HepG2 (cell line): ENCODE measurements around the gene RIPOR1. TPM values are rescaled to one million over a fixed set of nuclear protein-coding genes. Genes with fewer than 3 reads are reported as not detected.

Source experiments
- ATAC-seq: fragments of 200-7000 bp; cut with Tn5 transposase; 3 replicates; pipeline ENCODE4 v1.9.1; 2020; ENCODE audit warnings: mild to moderate bottlenecking, moderate library complexity
- BruUV-seq: library from RNA; stranded (reverse); fragments of 400-500 nt; replicated peaks from 2 replicates; lab custom pipeline; 2021; lab: Mats Ljungman, UMichigan
- CTCF ChIA-PET: fragments of 300-600 bp; formaldehyde crosslinking; extraction: SDS; loops from one replicate; lab custom pipeline; 2021; ENCODE audit warnings: low total read pairs, inconsistent platforms, low intra/inter-chr PET ratio; lab: Yijun Ruan, JAX
- POLR2A ChIA-PET: fragments of 350-600 bp; sonication (Branson Sonifier 250); formaldehyde crosslinking; loops from one replicate; lab custom pipeline; 2020; ENCODE audit warnings: antibody characterized with exemption, inconsistent platforms; lab: Yijun Ruan, JAX
- DNase-seq: peaks from one replicate; pipeline ENCODE4 v3.0.0-alpha.2; 2015; ENCODE audit warnings: low spot score
- FAIRE-seq: peaks from 3 replicates; lab custom pipeline; 2011; peaks lifted over from hg19 to GRCh38; lab: Jason Lieb, UNC
- H2AFZ ChIP-seq: one replicate; pipeline ENCODE4 v1.6.1; 2011; ENCODE audit warnings: low read length, inconsistent platforms
- H3K27ac ChIP-seq: fragments of 300-600 bp; 3 replicates; pipeline ENCODE4 v1.8.0; 2011; ENCODE audit warnings: mixed run types, mild to moderate bottlenecking, mixed read lengths, low read length, inconsistent platforms; ENCODE audit not compliant: insufficient read depth; ENCODE audit errors: extremely low read length
- H3K27me3 ChIP-seq, 2 experiments: fragments of 200-600 bp in 1 of 2; 2 replicates in 1 of 2; 3 replicates in 1 of 2; pipeline versions ENCODE4 v1.6.0 to v1.8.0; 2011; ENCODE audit warnings: low read length in 2 of 2, mild to moderate bottlenecking in 2 of 2, moderate library complexity in 2 of 2, inconsistent platforms in 1 of 2; ENCODE audit not compliant: insufficient read depth in 2 of 2, control insufficient read depth in 1 of 2
- H3K36me3 ChIP-seq, 2 experiments: fragments of 200-600 bp in 1 of 2; replicated peaks in 1 of 2; 2 replicates in 1 of 2; 3 replicates in 1 of 2; pipeline versions ENCODE4 v1.5.1 to v1.8.0; 2011; ENCODE audit warnings: low read length in 2 of 2, inconsistent platforms in 1 of 2; ENCODE audit not compliant: insufficient read depth in 2 of 2, control insufficient read depth in 1 of 2
- H3K4me1 ChIP-seq: 2 replicates; pipeline ENCODE4 v1.5.1; 2012; ENCODE audit warnings: low read length, inconsistent platforms; ENCODE audit not compliant: insufficient read depth
- H3K4me2 ChIP-seq: 2 replicates; pipeline ENCODE4 v1.6.0; 2011; ENCODE audit warnings: low read depth, low read length, inconsistent platforms
- H3K4me3 ChIP-seq, 3 experiments: fragments of 200-600 bp in 1 of 3; sonication (generic), shearing (Covaris generic) in 1 of 3; replicated peaks in 1 of 3; 2 replicates each; pipeline ENCODE4 v1.5.1; 2011 to 2016; ENCODE audit warnings: low read length in 3 of 3, inconsistent platforms in 2 of 3, low read depth in 2 of 3, mild to moderate bottlenecking in 2 of 3, control low read depth in 1 of 3, mixed read lengths in 1 of 3; ENCODE audit not compliant: insufficient read depth in 1 of 3
- H3K79me2 ChIP-seq: one replicate; pipeline ENCODE4 v1.6.1; 2011; ENCODE audit warnings: low read length, inconsistent platforms; ENCODE audit not compliant: insufficient read depth
- H3K9ac ChIP-seq: 2 replicates; pipeline ENCODE4 v1.6.0; 2011; ENCODE audit warnings: mild to moderate bottlenecking, low read depth, low read length, inconsistent platforms; ENCODE audit not compliant: insufficient read depth
- H3K9me3 ChIP-seq: 2 replicates; pipeline ENCODE4 v1.5.1; 2012; ENCODE audit warnings: mild to moderate bottlenecking, low read length
- H4K20me1 ChIP-seq: 2 replicates; pipeline ENCODE4 v1.6.0; 2011; ENCODE audit warnings: inconsistent platforms, mild to moderate bottlenecking, low read length, moderate library complexity; ENCODE audit not compliant: insufficient read depth
- GATAD1 ChIP-seq: IDR thresholded peaks from 2 replicates; pipeline ENCODE4 v1.6.1; 2016; ENCODE audit warnings: missing genetic modification reagents, missing compliant biosample characterization
- KAT8 ChIP-seq: IDR thresholded peaks from 2 replicates; pipeline ENCODE4 v1.6.1; 2016; ENCODE audit warnings: missing genetic modification reagents, missing compliant biosample characterization
- KDM1A ChIP-seq: IDR thresholded peaks from 2 replicates; pipeline ENCODE4 v1.6.1; 2016; ENCODE audit warnings: missing compliant biosample characterization
- KMT2A ChIP-seq: sonication (generic); formaldehyde crosslinking; IDR thresholded peaks from 2 replicates; pipeline ENCODE4 v1.4.0; 2020; ENCODE audit warnings: missing genetic modification reagents
- SOX6 ChIP-seq, 2 experiments: fragments of 450-650 bp in 1 of 2; sonication (generic) in 1 of 2; formaldehyde crosslinking in 1 of 2; IDR thresholded peaks; 2 replicates each; pipeline versions ENCODE4 v1.4.0 to v1.6.1; 2017 to 2020; ENCODE audit warnings: antibody characterized with exemption in 1 of 2, mild to moderate bottlenecking in 1 of 2, missing genetic modification reagents in 1 of 2
- SUZ12 ChIP-seq: fragments of 150-350 bp; IDR thresholded peaks from 2 replicates; pipeline ENCODE4 v1.6.1; 2014; ENCODE audit warnings: low read depth, low read length
- ZBTB46 ChIP-seq: sonication (generic); formaldehyde crosslinking; IDR thresholded peaks from 2 replicates; pipeline ENCODE4 v1.4.0; 2020; ENCODE audit warnings: mild to moderate bottlenecking, missing genetic modification reagents, borderline replicate concordance
- ZEB1 ChIP-seq: IDR thresholded peaks from 2 replicates; pipeline ENCODE4 v1.6.1; 2012; ENCODE audit warnings: mild to moderate bottlenecking, low read depth, inconsistent platforms; ENCODE audit not compliant: insufficient replicate concordance
- ZNF121 ChIP-seq: sonication (generic); formaldehyde crosslinking; IDR thresholded peaks from 2 replicates; pipeline ENCODE4 v1.5.0; 2020; ENCODE audit warnings: mild to moderate bottlenecking, missing genetic modification reagents
- ZNF468 ChIP-seq: sonication (generic); formaldehyde crosslinking; IDR thresholded peaks from 2 replicates; pipeline ENCODE4 v1.8.0; 2022; ENCODE audit warnings: mild to moderate bottlenecking, moderate library complexity, missing genetic modification reagents
- ZNF484 ChIP-seq: sonication (generic); formaldehyde crosslinking; IDR thresholded peaks from 2 replicates; pipeline ENCODE4 v1.5.1; 2020; ENCODE audit warnings: mild to moderate bottlenecking, low read depth, missing genetic modification reagents, borderline replicate concordance
- ZNF557 ChIP-seq: sonication (generic); formaldehyde crosslinking; IDR thresholded peaks from 2 replicates; pipeline ENCODE4 v1.4.0; 2020; ENCODE audit warnings: missing genetic modification reagents
- ZNF670 ChIP-seq: sonication (generic); formaldehyde crosslinking; IDR thresholded peaks from 2 replicates; pipeline ENCODE4 v1.8.0; 2022; ENCODE audit warnings: mild to moderate bottlenecking, missing genetic modification reagents, borderline replicate concordance
- ZNF761 ChIP-seq: sonication (generic); formaldehyde crosslinking; conservative IDR thresholded peaks from 2 replicates; pipeline ENCODE4 v1.4.0; 2020; ENCODE audit warnings: mild to moderate bottlenecking, missing genetic modification reagents
- WGBS: methylation state at CpG from one replicate; pipeline ENCODE4 v1.1.6; 2017; ENCODE audit warnings: low lambda C conversion rate; 5-methylcytosine and 5-hydroxymethylcytosine counted together
- in situ Hi-C: cut with HindIII; loops from 2 replicates; pipeline ENCODE4 v1.10.0; 2017; ENCODE audit warnings: low pct_unique_long_range_greater_than_20kb; ENCODE audit not compliant: extremely low pct_ligation_motif_present
- intact Hi-C: fragments of 100-400 bp; cut with micrococcal nuclease; formaldehyde crosslinking; loops from one replicate; pipeline ENCODE4 v1.10.0; 2022; ENCODE audit not compliant: unreplicated experiment
- polyA plus RNA-seq, 8 experiments: library from polyadenylated mRNA; depleted of rRNA in 3 of 8; stranded (reverse) in 7 of 8; unstranded in 1 of 8; fragments of >200 nt; fragmentation: Illumina TruSeq in 4 of 8; extraction: Trizol in 4 of 8; gene quantifications; 2 replicates each; pipeline versions ENCODE4 v1.2.1 to v1.2.3, GENCODE V29; 2011 to 2016; ENCODE audit warnings: low read depth in 4 of 8, missing spikeins in 1 of 8, mixed read lengths in 1 of 8; ENCODE audit not compliant: insufficient read depth in 1 of 8
- total RNA-seq, 5 experiments: library from RNA; depleted of rRNA; stranded (reverse); fragments of >200 nt; fragmentation: Illumina TruSeq; extraction: Trizol; gene quantifications; 2 replicates each; pipeline ENCODE4 v1.2.3, GENCODE V29; 2016; ENCODE audit warnings: low read depth in 1 of 5

RIPOR1 gene
- total and polyA plus RNA-seq, 2 of the 13 experiments (the other 11 are each of a cell fraction or from before 2014, with no cell fraction given) = 4.6 to 8.1 TPM

- H3K9me3 ChIP-seq = no peaks in the 10 kb centered on the region
- WGBS = 98% methylated on average over 4 of the region's 4 CpGs
- TF ChIP-seq SUZ12 (no peak), ZNF121 (CRISPR knock-in tag) (peak; percentile 88)
- TF ChIP-seq, all 625 proteins: peak for 1
- H3K4me3 ChIP-seq = no peak overlapping the region
- no peak overlapping the region for H3K4me2 ChIP-seq
- FAIRE-seq = no peak
- H4K20me1 ChIP-seq = 0 out of 2 replicates have a peak, but pooled peaks cover 6% of the 10 kb centered on the region
- in situ Hi-C loops = no loop called here
- H3K27ac ChIP-seq = no peak overlapping the region
- no TSS peak for BruUV-seq
- peaks cover 6% of the 10 kb centered on the region; the same call in 1 of the 2 replicates for H3K4me1 ChIP-seq
- no peak overlapping the region for H2AFZ ChIP-seq
- H3K79me2 ChIP-seq = peaks cover 59% of the 10 kb centered on the region
- no peak for ATAC-seq
- intact Hi-C loops = no loop called here
- peaks cover 6 to 42% of the 10 kb centered on the region in 2 experiments; a peak in 4 of 5 replicates for H3K36me3 ChIP-seq
- DNase-seq = no peak
- CTCF ChIA-PET = no interaction called here
- H3K9ac ChIP-seq = no peak overlapping the region
- POLR2A ChIA-PET = interaction anchor here (1.9 kb wide), 1 partner anchor 17 kb away, joined by 4 read pairs; no protein-coding TSS in a partner anchor
- H3K27me3 ChIP-seq = no peaks in the 10 kb centered on the region
Observed at GRCh38 chr16:67580202-67580601, 51.6 kb downstream of the RIPOR1 start.

DNA sequence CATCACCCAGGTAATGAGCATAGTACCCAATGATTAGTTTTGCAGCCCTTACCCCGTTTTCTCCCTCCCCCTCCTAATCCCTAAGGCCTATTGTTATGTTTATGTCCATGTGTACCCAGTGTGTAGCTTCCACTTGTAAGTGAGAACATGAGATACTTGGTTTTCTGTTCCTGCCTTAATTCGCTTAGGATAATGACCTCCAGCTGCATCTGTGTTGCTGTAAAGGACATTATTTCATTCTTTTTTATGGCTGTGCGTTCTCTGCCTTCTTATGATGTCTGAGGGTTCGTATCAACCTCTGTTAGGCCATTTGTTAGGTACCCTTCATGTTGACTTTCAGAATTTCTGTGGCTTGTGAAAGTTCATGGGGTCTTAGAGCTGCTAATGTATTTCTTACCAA, 64.7 kb downstream of the RIPOR1 start:
- H2AFZ ChIP-seq = no peak overlapping the region
- H3K36me3 ChIP-seq = peaks cover 11 to 19% of the 10 kb centered on the region in 2 experiments
- H3K79me2 ChIP-seq = peaks cover 42% of the 10 kb centered on the region
- H3K4me1 ChIP-seq = no peaks in the 10 kb centered on the region
- no peak for DNase-seq
- no peaks in the 10 kb centered on the region for H3K27me3 ChIP-seq
- 98% methylated on average over 4 of the region's 4 CpGs for WGBS
- no peak overlapping the region for H3K4me2 ChIP-seq
- FAIRE-seq = no peak
- no peak for ATAC-seq
- in situ Hi-C loops = no loop called here
- no TSS peak for BruUV-seq
- H3K9ac ChIP-seq = no peak overlapping the region
- TF ChIP-seq ZEB1 (no peak), GATAD1 (no peak), KMT2A (CRISPR knock-in tag) (no peak), ZNF761 (CRISPR knock-in tag) (no peak), ZBTB46 (no peak), ZNF468 (no peak), ZNF484 (CRISPR knock-in tag) (no peak), KAT8 (CRISPR knock-in tag) (no peak), ZNF670 (CRISPR knock-in tag) (no peak), ZNF557 (CRISPR knock-in tag) (no peak), KDM1A (CRISPR knock-in tag) (no peak), SOX6 (IDR thresholded peaks at IDR 0.05) (no peak), SOX6 (CRISPR knock-in tag; IDR thresholded peaks at IDR 0.05) (no peak)
- ChIA-PET POLR2A (no interaction called here), CTCF (no interaction called here)
- no peak overlapping the region for H3K27ac ChIP-seq
- intact Hi-C loops = no loop called here
- H4K20me1 ChIP-seq = peaks cover 5% of the 10 kb centered on the region; the same call in 1 of the 2 replicates
- no peaks in the 10 kb centered on the region for H3K9me3 ChIP-seq
- no peak overlapping the region for H3K4me3 ChIP-seq
